ENCODE data around the gene TAF15.

The TAF15 gene

DNA sequence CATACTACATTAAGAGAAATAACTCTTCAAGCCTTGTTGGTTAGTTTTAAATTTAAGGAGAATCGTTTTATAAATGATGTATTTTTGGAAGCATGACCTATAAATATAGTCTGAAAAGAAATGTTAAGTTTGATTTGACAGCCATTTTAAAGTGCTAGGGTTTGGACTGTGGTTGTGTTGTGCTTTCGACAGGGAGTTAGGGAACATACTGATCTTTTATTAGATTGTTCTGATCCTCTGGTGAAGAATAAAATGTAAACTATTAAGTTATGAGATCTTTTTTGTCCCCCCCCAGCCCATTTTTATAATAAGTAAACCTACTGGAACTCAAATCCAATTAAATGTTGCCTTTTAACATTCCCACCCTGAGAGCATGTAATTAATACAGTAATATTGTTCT is 12.0 kb downstream of the TAF15 start:
- no peak for DNase-seq (ENCODE audit: low spot score)

DNA sequence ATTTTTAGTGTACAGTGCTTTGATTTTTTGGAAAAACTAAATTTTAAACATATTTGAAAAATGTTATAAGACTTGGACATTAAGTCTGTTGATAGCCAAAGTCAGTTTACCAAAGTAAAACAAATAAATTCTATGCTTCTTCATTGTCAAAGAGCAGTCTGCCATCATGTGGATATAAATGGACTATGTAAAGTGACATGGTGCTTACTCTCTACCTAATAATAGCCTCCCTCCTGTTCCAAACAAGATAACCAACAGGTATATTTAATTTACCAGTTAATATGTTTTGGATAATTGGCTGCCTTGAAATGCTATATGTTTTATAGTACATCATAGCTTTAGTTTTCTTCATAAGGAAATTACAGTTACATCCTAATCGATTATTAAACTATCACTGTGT is 15.9 kb downstream of the TAF15 start:
- no peak for DNase-seq (ENCODE audit: low spot score)

DNA sequence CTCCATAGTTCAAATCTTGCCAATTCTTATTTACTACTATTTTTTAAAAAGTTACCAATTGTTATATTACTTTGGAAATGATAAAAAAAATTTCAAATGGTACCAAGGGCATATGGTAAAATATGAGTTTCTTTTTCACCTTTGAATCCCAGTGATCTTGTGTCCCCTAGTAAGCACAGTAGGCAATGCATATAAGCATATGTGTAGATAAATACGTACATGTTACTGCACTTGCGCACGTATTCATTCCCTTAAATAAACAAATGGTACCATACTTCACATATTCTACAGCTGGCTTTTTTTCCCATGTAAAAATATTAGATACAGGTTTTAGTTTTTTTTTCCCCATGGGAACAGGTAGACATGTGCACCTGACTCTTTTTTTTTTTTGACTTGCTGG is 31.8 kb downstream of the TAF15 start:
- DNase-seq (ENCODE audit: low spot score) = no peak

DNA sequence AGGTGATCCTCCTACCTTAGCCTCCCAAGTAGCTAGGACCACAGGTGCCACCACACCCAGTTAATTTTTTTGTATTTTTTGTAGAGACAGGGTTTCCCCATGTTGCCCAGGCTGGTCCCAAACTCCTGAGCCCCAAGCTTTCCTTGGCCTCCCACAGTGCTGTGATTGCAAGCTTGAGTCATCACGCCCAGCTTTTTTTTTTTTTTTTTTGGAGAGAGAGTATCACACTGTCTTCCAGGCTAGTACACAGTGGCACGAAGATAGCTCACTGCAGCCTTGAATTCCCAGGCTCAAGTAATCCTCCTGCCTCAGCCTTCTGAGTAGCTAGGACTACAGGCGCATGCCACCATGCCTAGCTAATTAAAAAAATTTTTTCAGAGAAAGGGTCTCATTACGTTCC is 32.2 kb downstream of the TAF15 start:
- no peak for DNase-seq (ENCODE audit: low spot score)

DNA sequence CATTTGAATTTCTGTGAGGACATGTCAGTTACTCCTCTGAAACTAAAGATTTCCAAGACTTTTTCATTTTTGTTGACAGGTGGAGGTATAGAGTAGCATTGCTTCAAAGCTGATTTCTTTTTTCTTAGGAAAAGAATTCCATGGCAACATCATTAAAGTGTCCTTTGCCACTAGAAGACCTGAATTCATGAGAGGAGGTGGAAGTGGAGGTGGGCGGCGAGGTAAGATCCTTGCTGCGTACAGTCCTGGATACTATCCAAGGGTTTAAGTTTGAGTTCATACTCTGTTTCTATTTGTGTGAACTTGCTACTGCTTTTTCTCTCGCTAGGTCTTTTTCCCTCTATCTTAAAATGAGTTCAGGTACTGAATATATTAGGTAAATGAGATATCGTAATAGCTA is 33.0 kb downstream of the TAF15 start:
- DNase-seq (ENCODE audit: low spot score) = no peak

DNA sequence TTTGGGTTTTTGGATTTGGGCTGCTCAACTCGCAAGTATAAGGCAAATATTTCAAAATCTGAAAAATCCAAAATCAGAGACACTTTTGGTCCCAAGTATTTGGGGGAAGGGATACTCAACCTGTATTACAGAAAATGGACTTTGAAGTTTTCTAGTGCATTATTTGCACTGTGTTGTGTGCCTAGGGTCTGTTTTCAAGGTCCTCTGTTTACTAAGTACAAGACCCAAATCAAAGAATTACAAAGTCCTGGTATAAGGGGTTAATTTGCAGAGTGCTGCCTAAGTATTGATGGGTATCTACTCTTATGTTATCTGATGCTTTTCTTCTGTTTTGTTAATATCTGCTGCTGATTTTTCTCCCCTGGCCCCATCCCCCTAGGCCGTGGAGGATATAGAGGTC is 34.4 kb downstream of the TAF15 start:
- no peak for DNase-seq (ENCODE audit: low spot score)

DNA sequence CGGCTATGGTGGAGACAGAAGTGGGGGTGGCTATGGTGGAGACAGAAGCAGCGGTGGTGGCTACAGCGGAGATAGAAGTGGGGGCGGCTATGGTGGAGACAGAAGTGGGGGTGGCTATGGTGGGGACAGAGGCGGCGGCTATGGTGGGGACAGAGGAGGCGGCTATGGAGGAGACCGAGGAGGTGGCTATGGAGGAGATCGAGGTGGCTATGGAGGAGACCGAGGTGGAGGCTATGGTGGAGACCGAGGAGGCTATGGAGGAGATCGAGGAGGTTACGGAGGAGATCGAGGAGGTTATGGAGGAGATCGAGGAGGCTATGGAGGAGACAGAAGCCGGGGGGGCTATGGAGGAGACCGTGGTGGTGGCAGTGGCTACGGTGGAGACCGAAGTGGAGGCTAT is 35.3 kb downstream of the TAF15 start:
- DNase-seq (ENCODE audit: low spot score) = no peak

DNA sequence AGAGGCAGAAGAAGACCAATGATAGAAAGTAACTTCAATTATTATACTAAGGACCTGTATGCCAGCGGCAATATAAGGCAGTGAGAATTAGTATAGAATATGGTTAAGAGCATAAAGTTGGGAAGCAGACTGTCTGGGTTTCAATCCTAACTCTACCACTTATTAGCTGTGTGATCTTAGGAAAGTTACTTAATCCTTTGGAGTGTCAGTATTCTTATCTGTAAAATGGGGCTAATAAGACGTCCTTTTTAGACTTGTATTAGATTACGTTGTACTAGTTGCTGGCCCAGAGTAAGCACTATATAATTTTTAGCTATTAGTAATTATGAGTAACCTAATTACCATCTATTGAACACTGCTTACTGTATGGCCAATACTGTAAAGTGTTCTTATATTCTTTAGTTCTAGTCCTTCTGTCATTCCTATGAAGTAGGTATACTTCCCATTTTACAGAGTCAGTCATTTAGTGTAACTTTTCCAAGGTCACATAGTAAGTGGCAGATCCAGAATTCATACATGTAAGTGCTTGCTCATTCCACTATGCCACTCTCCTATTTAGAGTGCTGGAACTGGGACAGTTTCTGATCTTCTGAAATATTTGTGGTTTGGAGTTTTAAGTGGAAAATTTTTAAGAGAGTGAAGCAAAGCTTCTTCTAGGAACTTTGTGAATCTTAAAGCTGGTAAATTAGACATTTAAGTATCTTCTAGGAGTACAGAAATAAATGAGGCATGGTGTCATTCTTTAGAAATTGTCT is 36.9 kb downstream of the TAF15 start:
- no peak for DNase-seq (ENCODE audit: low spot score)

DNA sequence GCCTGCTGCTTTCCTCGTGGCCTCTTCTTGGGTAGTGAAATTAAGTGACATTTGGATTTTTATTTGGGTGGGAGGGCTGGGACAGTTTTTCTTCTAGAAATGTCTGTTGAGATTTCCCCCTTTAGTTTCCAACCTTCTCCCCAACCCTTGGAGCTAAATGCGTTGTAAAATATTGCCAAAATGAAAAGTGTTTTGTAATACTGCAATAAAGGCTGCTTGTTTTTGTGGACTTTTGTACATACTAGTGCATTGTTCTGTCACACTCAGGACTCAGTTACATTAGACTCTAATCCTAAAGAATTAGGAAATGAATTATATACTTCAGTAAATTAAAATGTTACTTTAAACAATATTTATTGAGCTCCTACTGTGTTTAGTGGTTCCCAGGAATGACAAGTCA is 37.7 kb downstream of the TAF15 start:
- no peak for DNase-seq (ENCODE audit: low spot score)

DNA sequence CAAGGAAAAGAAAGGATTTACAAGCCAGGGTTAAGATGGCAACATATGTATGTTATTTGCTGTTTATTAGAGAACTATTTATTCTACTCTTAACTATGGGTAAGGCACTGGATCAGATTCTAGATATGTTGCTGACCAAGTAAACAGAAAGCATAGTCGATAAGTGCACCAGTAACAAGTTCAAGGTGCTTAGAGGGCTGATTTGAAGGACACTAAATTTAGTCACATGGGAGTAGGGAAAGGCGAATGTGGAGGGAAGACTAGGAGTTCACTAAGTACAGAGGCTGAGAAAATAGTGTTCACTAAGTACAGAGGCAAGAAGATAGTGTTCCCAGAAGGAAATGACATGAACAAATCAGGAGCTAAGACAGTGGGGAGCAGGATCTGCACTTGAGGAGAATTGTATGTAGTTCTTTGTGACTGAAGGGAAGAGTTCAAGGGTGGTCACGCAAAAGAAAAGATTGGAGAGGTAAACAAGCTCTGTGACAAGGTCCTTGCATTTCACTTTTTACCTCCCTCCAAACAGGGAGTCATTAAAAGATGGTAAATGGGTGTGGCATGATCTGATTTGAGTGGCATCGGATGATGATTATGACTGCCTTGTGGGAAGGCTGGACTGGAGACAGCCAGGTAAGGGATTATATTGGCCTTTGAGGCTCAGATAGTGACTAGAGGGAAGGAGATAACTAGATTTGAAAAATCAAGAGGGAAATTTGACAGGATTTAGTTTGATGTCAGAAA is 38.5 kb downstream of the TAF15 start:
- no peak for DNase-seq (ENCODE audit: low spot score)

DNA sequence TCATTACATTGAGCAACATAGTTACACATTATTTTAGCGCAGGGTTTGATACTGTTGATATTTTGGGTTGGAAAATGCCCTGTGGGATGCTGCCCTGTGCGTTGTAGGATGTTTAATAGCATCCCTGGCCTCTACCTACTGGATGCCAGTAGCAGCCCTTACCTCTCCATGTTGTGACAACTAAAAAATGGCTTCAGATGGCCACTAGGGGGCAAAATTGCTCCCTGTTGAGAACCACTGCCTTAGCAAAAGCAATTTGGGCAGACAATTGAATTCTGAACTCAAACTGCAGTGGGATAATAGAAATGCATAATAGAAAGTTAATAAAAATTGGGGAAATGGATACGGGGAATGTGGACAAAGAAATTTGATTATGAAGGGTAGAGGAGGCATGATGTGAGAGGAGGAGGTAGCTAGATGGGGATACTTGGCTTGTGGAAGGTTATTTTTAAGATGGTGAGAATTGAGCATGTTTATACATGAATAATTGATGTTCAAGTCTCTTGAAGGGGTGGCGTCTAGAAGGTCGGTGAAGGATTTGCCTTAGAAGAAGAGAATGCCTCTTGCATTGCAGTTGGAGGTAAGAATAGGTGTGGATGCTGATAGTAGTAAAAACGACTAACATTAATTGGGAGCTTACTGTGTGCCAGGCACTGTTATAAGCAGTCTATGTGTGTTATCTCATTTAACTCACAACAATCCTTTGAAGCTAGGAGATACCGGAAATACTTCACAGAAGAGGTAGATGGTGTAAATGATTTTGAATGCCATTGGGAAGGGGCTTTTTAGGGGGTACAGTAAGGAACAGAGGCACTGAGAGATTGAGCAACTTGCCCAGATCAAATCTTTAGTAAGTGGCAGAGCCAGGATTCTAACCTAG is 40.4 kb downstream of the TAF15 start:
- DNase-seq (ENCODE audit: low spot score) = peak; percentile 68

DNA sequence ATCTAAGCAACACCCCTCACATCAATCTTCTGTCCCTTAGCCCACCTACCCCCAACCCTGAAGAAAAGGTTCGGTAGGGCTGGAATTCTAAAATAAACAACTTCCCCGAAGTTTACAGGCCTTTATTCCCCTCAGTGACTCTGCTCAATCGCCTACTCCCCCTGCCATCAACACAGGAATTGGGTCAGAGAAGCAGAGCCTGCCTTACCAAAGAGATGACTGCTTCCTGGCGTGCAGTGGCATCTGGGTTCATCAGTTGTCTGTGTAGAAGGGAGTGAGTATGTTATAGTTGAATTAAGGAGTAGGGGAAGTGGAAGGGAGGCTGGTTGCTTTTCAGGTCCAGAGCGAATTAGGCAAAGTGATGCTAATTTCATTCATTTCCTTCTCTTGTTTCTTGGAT is 46.7 kb downstream of the TAF15 start:
- DNase-seq (ENCODE audit: low spot score) = no peak

DNA sequence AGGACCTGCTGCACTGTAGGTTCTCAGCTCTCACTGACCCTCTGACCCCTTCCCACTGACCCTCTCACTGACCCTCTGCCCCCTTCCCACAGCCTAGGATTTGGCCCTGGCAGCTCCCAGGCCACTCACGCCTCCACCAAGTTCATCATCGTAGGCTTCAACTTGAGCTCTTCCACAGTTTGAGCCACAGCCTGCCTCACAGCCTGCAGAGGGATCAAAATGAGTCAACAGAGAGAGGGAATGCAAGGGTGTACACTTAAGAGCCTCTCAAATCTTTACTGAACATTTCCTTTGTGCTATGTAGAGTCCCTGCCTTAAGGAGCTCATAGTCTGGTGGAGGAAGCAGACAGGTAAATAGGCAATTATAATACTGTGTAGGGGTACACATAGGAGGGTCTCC is 47.3 kb downstream of the TAF15 start:
- no peak for DNase-seq (ENCODE audit: low spot score)

DNA sequence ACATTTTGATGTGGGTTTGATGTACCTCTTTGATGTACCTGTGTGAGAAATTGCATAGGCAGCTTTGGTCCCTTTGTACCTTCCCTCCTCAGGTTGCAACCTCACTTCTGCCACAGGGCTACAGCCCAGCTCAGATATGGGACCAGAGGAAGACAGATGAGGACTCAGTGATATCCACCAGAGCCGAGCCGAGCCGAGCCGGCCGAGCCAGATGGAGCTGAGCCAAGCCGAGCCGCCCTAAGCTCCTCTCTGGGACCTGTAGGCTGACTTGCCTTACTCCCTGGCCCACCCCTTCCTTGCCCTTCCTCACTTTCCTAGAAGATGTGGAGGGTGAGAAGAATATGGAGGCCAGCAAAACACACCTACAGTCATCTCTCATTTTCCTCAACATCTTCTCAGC is 55.6 kb downstream of the TAF15 start:
- DNase-seq (ENCODE audit: low spot score) = no peak

DNA sequence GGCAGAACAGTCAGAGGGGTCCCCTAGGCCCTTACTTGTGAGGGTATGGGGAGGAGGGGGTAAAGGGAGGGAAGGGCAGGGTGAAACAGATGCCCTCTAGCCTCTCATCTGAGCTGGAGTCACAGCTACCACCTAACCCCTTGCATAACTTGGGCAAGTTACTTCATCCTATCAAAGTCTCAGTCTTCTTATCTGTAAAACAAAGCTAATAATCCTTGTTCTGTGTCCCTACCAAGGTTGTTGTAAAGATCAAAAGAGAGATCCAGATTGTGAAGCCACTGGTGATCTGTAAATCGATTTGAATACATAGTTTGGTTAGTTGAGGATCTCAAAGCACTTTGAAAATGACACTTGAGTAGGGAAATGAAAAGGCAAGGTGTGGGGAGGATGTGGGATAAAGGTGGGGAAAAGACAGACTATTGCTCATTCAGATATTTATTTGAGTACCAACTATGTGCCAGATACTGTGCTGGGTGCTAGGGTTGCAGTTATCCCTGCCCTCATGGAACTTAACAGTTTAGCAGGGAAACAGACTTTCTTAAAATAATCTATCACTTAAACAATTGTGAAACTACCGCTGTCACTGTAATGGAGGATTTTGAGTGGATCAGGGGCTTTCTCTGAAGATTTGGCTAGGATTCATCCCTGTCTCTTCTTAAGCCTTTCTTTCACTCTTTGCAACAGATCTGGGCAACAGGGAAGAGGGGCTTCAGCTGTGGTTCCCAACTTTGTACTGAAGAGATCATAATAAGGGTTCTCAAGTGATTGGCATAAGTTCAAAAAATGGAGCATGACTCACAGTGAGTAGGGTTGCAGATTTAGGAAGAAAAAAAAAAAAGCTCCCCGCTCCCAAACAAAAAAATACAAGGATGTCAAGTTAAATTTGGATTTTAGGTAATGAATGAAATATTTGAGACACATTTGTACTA is 56.4 kb downstream of the TAF15 start:
- DNase-seq (ENCODE audit: low spot score) = no peak

DNA sequence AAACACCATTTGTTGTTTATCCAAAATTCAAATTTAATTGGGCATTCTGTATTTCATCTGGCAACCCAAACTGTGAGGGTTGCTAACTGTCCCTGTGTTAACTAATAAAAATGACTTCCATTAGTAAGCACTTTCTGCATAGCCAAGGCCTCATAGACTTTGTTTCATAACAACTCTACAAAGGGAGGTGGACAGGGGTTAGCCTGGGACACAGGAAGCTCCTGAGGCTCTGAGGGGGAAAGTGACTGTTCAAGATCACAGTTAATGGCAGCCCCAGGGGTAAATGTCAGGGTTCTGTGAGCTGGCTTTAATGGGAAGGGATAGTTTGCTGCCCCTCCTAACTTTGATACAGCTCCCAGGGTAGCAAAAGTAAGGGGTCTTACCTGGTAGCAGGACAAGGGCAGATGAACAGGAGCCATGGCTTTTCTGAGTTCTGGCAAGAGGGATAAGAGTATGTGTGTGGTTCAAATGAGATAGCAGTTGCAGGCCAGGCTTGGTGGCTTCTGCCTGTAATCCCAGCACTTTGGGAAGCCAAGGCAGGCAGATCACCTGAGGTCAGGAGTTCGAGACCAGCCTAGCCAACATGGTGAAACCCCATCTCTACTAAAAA is 57.2 kb downstream of the TAF15 start:
- no peak for DNase-seq (ENCODE audit: low spot score)

DNA sequence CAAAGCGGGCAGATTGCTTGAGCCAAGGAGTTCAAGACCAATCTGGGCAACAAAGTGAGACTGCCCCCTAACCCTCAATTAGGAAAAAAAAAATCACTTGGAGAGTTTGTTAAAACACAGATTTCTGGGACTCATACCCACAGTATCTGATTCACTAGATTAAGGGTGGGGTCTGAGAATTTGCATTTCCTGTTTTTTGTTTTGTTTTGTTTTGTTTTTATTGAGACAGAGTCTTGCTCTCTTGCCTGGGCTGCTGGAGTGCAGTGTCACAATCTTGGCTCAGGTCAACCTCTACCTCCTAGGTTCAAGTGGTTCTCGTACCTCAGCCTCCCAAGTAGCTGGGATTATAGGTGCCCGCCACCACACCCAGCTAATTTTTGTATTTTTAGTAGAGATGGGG is 58.3 kb downstream of the TAF15 start:
- no peak for DNase-seq (ENCODE audit: low spot score)

DNA sequence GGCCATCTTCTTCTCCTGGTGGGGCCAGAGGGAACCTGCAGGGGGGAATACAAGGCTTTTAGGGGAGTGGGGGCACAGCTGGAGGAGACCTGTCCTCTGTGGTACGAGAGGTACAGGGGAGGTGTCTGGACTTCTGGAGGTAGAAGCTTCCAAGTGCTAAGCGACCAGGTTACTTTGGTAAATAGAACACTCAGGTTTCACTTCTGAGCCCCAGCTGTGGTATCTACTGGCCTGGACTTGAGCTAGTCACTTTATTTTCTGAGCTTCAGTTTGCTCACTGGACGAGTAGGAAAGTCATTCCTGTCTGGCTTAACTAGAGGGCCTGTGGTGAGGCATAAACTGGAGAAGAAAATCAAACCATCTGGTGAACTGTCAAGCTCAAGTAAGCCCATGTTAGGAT is 59.5 kb downstream of the TAF15 start, which contains the start of gene HEATR9:
Gene HEATR9 (minus strand): TSS at position 155 of the 400 bp plus-strand sequence. CDS start 149 bp downstream, at position 6.
- DNase-seq (ENCODE audit: low spot score) = no peak

DNA sequence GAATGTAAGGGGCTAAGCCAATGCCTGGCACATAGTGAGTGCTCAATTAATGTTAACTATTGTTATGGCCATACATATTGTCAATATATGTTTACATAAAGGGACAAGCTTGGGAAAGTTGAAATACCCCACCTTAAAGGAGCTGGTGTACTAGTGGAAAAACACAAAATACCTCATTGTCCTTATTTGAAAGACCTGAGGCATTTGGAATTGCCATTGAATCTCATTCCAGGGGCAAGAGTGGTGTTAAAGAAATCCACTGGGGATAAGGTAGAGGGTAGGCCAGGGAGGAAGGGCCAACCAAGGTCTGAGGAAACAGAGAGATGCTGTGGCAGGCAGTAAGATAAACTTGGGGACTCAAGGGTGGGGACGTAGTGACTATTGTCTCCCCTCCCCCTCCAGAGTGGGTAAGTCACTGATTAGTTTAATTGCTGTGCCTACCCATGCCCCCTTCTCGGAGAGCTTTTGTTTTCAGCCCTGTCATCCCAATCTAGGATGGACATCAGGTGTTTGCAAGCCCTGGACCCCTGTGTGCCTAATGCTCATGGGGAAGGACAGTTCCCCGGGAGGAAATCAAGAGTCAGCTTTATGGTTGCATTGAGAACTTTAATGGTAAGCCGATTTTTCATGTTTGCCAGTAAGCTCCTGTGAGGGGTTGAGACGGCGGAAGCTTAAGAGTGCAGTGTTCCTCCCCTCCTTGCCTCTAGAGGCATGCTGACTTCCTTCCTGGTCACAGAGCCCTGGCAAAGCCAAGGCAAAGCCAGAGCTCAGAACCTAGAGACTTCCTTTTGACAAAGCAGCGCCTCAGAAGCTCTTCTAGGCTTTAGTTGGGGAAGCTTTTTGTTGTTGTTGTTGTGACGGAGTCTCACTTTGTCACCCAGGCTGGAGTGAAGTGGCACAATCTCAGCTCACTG is 61.9 kb downstream of the TAF15 start:
- peak; percentile 52 for DNase-seq (ENCODE audit: low spot score)
